Cardiac muscle cell (in vitro differentiated cells and primary cell): Measurements from ENCODE around the gene BRD2. TPM values are rescaled to one million over a fixed set of nuclear protein-coding genes. Genes with fewer than 3 reads are reported as not detected.

Experiments
- DNase-seq, 2 donors: peaks; one replicate each; pipeline versions ENCODE4 v3.0.0 to v3.0.0-alpha.2; 2010 to 2017; ENCODE audit warnings: low read depth in 1 of 2, low spot score in 1 of 2
- H3K27ac ChIP-seq: fragments of 200-600 bp; sonication (generic); 2 replicates; pipeline ENCODE4 v1.5.1; 2016
- H3K27me3 ChIP-seq: fragments of 200-600 bp; sonication (generic); 2 replicates; pipeline ENCODE4 v1.6.0; 2016; ENCODE audit warnings: control low read depth
- H3K36me3 ChIP-seq: fragments of 200-600 bp; sonication (generic); 2 replicates; pipeline ENCODE4 v1.5.1; 2016; ENCODE audit warnings: control low read depth
- H3K4me1 ChIP-seq: fragments of 200-600 bp; sonication (generic); 2 replicates; pipeline ENCODE4 v1.8.1; 2017; ENCODE audit warnings: low read depth, mild to moderate bottlenecking, mixed run types
- H3K4me3 ChIP-seq: fragments of 200-600 bp; sonication (generic); 2 replicates; pipeline ENCODE4 v1.5.1; 2016; ENCODE audit warnings: mild to moderate bottlenecking
- H3K9me3 ChIP-seq: fragments of 200-600 bp; sonication (generic); 2 replicates; pipeline ENCODE4 v1.5.1; 2017; ENCODE audit warnings: low read depth, mild to moderate bottlenecking, control low read depth
- polyA plus RNA-seq: library from polyadenylated mRNA; unstranded; fragments of >200 nt; fragmentation: Nextera tagmentation; extraction: Ambion mirVana; gene quantifications from 2 replicates; pipeline ENCODE4 v1.2.1, GENCODE V29; 2016
- total RNA-seq: library from RNA; depleted of rRNA; stranded (reverse); fragments of >200 nt; gene quantifications from 2 replicates; pipeline ENCODE4 v1.2.3, GENCODE V29; 2016
- TF ChIP-seq, protein P1 (sequence below): IDR thresholded peaks from 2 replicates; pipeline ENCODE4 v1.5.1; 2012; ENCODE audit warnings: low read depth, mild to moderate bottlenecking, low read length

The BRD2 gene
- total and polyA plus RNA-seq, 2 experiments from 2014 or later, result 137 to 232 TPM

DNA sequence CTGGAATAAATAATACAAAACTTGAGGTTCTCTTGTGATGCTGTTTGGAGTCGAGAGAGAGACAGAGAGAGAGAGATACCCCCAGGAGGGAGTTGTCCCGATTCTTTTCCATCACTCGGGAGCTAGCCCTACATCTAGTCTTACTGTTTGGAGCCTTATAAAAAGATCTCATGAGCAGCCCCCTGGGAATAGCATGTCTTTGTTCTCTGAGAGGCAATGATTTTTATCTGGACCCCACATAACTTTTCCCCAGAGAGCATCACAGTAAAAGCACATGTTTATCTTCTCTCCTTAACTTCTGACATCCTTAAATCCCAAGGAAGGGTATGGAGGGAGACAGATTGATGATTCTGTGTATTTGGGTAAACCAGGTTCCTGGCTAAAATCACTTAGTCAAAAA, 61.9 kb downstream of the BRD2 start:
- DNase-seq, result no peak
- H3K36me3 ChIP-seq, result no peaks in the 10 kb centered on the region
- H3K4me3 ChIP-seq, result no peak overlapping the region
- peaks cover 4% of the 10 kb centered on the region for H3K27me3 ChIP-seq
- H3K27ac ChIP-seq, result no peak overlapping the region
- TF ChIP-seq, protein P1, sequence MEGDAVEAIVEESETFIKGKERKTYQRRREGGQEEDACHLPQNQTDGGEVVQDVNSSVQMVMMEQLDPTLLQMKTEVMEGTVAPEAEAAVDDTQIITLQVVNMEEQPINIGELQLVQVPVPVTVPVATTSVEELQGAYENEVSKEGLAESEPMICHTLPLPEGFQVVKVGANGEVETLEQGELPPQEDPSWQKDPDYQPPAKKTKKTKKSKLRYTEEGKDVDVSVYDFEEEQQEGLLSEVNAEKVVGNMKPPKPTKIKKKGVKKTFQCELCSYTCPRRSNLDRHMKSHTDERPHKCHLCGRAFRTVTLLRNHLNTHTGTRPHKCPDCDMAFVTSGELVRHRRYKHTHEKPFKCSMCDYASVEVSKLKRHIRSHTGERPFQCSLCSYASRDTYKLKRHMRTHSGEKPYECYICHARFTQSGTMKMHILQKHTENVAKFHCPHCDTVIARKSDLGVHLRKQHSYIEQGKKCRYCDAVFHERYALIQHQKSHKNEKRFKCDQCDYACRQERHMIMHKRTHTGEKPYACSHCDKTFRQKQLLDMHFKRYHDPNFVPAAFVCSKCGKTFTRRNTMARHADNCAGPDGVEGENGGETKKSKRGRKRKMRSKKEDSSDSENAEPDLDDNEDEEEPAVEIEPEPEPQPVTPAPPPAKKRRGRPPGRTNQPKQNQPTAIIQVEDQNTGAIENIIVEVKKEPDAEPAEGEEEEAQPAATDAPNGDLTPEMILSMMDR, result no peak
- no peaks in the 10 kb centered on the region for H3K9me3 ChIP-seq
- H3K4me1 ChIP-seq, result no peaks in the 10 kb centered on the region

Other genes starting within 250 kb of the BRD2 start
- gene HLA-DQA2, start 227.2 kb upstream of the BRD2 start, total RNA-seq, result not detected in 2 replicates
- not detected in 2 replicates for gene HLA-DQA2, start 227.2 kb upstream of the BRD2 start, polyA plus RNA-seq
- gene HLA-DQB2, start 205.1 kb upstream of the BRD2 start, total RNA-seq, result not detected in 2 replicates
- gene HLA-DQB2, start 205.1 kb upstream of the BRD2 start, polyA plus RNA-seq, result not detected in 2 replicates
- not detected in 2 replicates for gene HLA-DOB, start 151.6 kb upstream of the BRD2 start, total RNA-seq
- gene HLA-DOB, start 151.6 kb upstream of the BRD2 start, polyA plus RNA-seq, result not detected in 2 replicates
- gene TAP2, start 129.9 kb upstream of the BRD2 start, total RNA-seq, result 2.6 and 5.1 TPM in 2 replicates
- gene TAP2, start 129.9 kb upstream of the BRD2 start, polyA plus RNA-seq, result 2.1 and 2.5 TPM in 2 replicates
- 0.21 and 0.42 TPM in 2 replicates for gene PSMB8, start 124.5 kb upstream of the BRD2 start, total RNA-seq
- 0.57 and 0.66 TPM in 2 replicates for gene PSMB8, start 124.5 kb upstream of the BRD2 start, polyA plus RNA-seq
- gene TAP1, start 114.9 kb upstream of the BRD2 start, total RNA-seq, result 6.8 and 11.6 TPM in 2 replicates
- gene TAP1, start 114.9 kb upstream of the BRD2 start, polyA plus RNA-seq, result 11.2 and 12.6 TPM in 2 replicates
- 2.0 and 4.5 TPM in 2 replicates for gene PSMB9, start 114.4 kb upstream of the BRD2 start, total RNA-seq
- gene PSMB9, start 114.4 kb upstream of the BRD2 start, polyA plus RNA-seq, result 5.9 and 11.0 TPM in 2 replicates
- not detected in 2 replicates for gene HLA-DMB, start 27.6 kb upstream of the BRD2 start, total RNA-seq
- not detected in 2 replicates for gene HLA-DMB, start 27.6 kb upstream of the BRD2 start, polyA plus RNA-seq
- 1.8 and 2.9 TPM in 2 replicates for gene HLA-DMA, start 15.5 kb upstream of the BRD2 start, total RNA-seq
- 3.7 and 6.9 TPM in 2 replicates for gene HLA-DMA, start 15.5 kb upstream of the BRD2 start, polyA plus RNA-seq
- 0.25 and 0.74 TPM in 2 replicates for gene HLA-DOA, start 41.0 kb downstream of the BRD2 start, total RNA-seq
- gene HLA-DOA, start 41.0 kb downstream of the BRD2 start, polyA plus RNA-seq, result 0.57 TPM in 1 of 2 replicates, not detected in the other
- 0.21 and 1.1 TPM in 2 replicates for gene HLA-DPA1, start 105.1 kb downstream of the BRD2 start, total RNA-seq
- gene HLA-DPA1, start 105.1 kb downstream of the BRD2 start, polyA plus RNA-seq, result 1.2 and 1.9 TPM in 2 replicates
- gene HLA-DPB1, start 107.4 kb downstream of the BRD2 start, total RNA-seq, result 14.3 and 26.1 TPM in 2 replicates
- gene HLA-DPB1, start 107.4 kb downstream of the BRD2 start, polyA plus RNA-seq, result 8.6 and 11.1 TPM in 2 replicates
- gene COL11A2, start 223.9 kb downstream of the BRD2 start, total RNA-seq, result 70.6 and 94.6 TPM in 2 replicates
- 59.6 and 63.8 TPM in 2 replicates for gene COL11A2, start 223.9 kb downstream of the BRD2 start, polyA plus RNA-seq
- 38.1 and 46.7 TPM in 2 replicates for gene RXRB, start 232.1 kb downstream of the BRD2 start, total RNA-seq
- 37.8 and 39.6 TPM in 2 replicates for gene RXRB, start 232.1 kb downstream of the BRD2 start, polyA plus RNA-seq
- gene SLC39A7, start 232.3 kb downstream of the BRD2 start, total RNA-seq, result 147 and 150 TPM in 2 replicates
- 35.1 and 51.3 TPM in 2 replicates for gene SLC39A7, start 232.3 kb downstream of the BRD2 start, polyA plus RNA-seq
- 45.4 and 45.7 TPM in 2 replicates for gene HSD17B8, start 236.1 kb downstream of the BRD2 start, total RNA-seq
- 47.6 and 68.0 TPM in 2 replicates for gene HSD17B8, start 236.1 kb downstream of the BRD2 start, polyA plus RNA-seq
- gene RING1, start 239.9 kb downstream of the BRD2 start, total RNA-seq, result 37.0 and 51.4 TPM in 2 replicates
- gene RING1, start 239.9 kb downstream of the BRD2 start, polyA plus RNA-seq, result 42.1 and 44.2 TPM in 2 replicates